HEK293T (cell line): ENCODE measurements around the gene OR2B3.
A peak's percentile ranks its signal among the peaks of the same experiment; 100 is the strongest.

Experiments
- CTCF ChIA-PET: fragments of 350-600 bp; formaldehyde crosslinking; extraction: SDS; loops from one replicate; lab custom pipeline; 2021; ENCODE audit warnings: antibody characterized with exemption, inconsistent platforms; lab: Yijun Ruan, JAX
- POLR2A ChIA-PET: fragments of 350-600 bp; formaldehyde crosslinking; extraction: SDS; loops from one replicate; lab custom pipeline; 2020; ENCODE audit warnings: antibody characterized with exemption, inconsistent platforms; lab: Yijun Ruan, JAX
- DNase-seq: peaks from one replicate; pipeline ENCODE4 v3.0.0; 2012; ENCODE audit warnings: mixed read lengths; ENCODE audit errors: extremely low spot score
- ARNT ChIP-seq: fragments of 450-650 bp; IDR thresholded peaks from 2 replicates; pipeline ENCODE4 v1.6.1; 2017; ENCODE audit warnings: mild to moderate bottlenecking
- BHLHE40 ChIP-seq: fragments of 450-650 bp; IDR thresholded peaks from 2 replicates; pipeline ENCODE4 v1.6.1; 2016; ENCODE audit warnings: mild to moderate bottlenecking, moderate library complexity, borderline replicate concordance
- CTBP1 ChIP-seq: fragments of 450-650 bp; IDR thresholded peaks from 2 replicates; pipeline ENCODE4 v1.6.1; 2016; ENCODE audit warnings: borderline replicate concordance
- ELF4 ChIP-seq: fragments of 450-650 bp; IDR thresholded peaks from 2 replicates; pipeline ENCODE4 v1.6.1; 2017; ENCODE audit warnings: antibody characterized with exemption
- FOXA1 ChIP-seq: fragments of 450-650 bp; IDR thresholded peaks from 2 replicates; pipeline ENCODE4 v1.6.1; 2016; ENCODE audit warnings: mild to moderate bottlenecking
- FOXK2 ChIP-seq: fragments of 450-650 bp; IDR thresholded peaks from 2 replicates; pipeline ENCODE4 v1.6.1; 2016; ENCODE audit warnings: mild to moderate bottlenecking
- FOXM1 ChIP-seq: fragments of 450-650 bp; IDR thresholded peaks from 2 replicates; pipeline ENCODE4 v1.6.1; 2017; ENCODE audit warnings: mild to moderate bottlenecking, borderline replicate concordance
- HDGF ChIP-seq: fragments of 450-650 bp; IDR thresholded peaks from 2 replicates; pipeline ENCODE4 v1.6.1; 2017; ENCODE audit warnings: antibody characterized with exemption, borderline replicate concordance
- L3MBTL2 ChIP-seq: fragments of 450-650 bp; conservative IDR thresholded peaks from 2 replicates; pipeline ENCODE4 v1.6.1; 2016; ENCODE audit warnings: mild to moderate bottlenecking
- LEF1 ChIP-seq: fragments of 450-650 bp; IDR thresholded peaks from 2 replicates; pipeline ENCODE4 v1.6.1; 2017; ENCODE audit warnings: mild to moderate bottlenecking, borderline replicate concordance
- NFRKB ChIP-seq: fragments of 450-650 bp; IDR thresholded peaks from 2 replicates; pipeline ENCODE4 v1.6.1; 2016; ENCODE audit warnings: mild to moderate bottlenecking, moderate library complexity
- PKNOX1 ChIP-seq: fragments of 450-650 bp; IDR thresholded peaks from 2 replicates; pipeline ENCODE4 v1.6.1; 2016
- SP1 ChIP-seq: fragments of 450-650 bp; IDR thresholded peaks from 2 replicates; pipeline ENCODE4 v1.6.1; 2017
- SUZ12 ChIP-seq: fragments of 450-650 bp; IDR thresholded peaks from 2 replicates; pipeline ENCODE4 v1.6.1; 2016; ENCODE audit warnings: mild to moderate bottlenecking
- TARDBP ChIP-seq: fragments of 450-650 bp; IDR thresholded peaks from 2 replicates; pipeline ENCODE4 v1.6.1; 2016
- ZNF384 ChIP-seq: fragments of 450-650 bp; IDR thresholded peaks from 2 replicates; pipeline ENCODE4 v1.6.1; 2016

OR2B3 gene

GRCh38 chr6:29099190-29099589 is 12.1 kb upstream of the OR2B3 start, which contains the start of gene OR2J1:
Gene OR2J1 (plus strand): TSS chr6:29099490. CDS start chr6:29100943, 1,453 bp downstream.
- no peak for DNase-seq
- CTCF ChIA-PET, result no interaction called here
- TF ChIP-seq ARNT, result no peak
- POLR2A ChIA-PET, result no interaction called here

- DNase-seq, result no peak
- POLR2A ChIA-PET, result no interaction called here
- TF ChIP-seq TARDBP, result no peak
- CTCF ChIA-PET, result no interaction called here
Observed at GRCh38 chr6:29097803-29098202, 10.7 kb upstream of the OR2B3 start.

GRCh38 chr6:29092957-29093356 is 5.8 kb upstream of the OR2B3 start:
- DNase-seq, result no peak
- CTCF ChIA-PET, result interaction anchor here (1.0 kb wide), 1 partner anchor 10 kb away, joined by 3 read pairs; no protein-coding TSS in a partner anchor
- no peak for TF ChIP-seq SUZ12
- TF ChIP-seq L3MBTL2, result no peak
- no peak for TF ChIP-seq SP1
- TF ChIP-seq HDGF, result no peak
- TF ChIP-seq ARNT, result no peak
- POLR2A ChIA-PET, result no interaction called here

GRCh38 chr6:29082457-29082856 is 4.7 kb downstream of the OR2B3 start:
- DNase-seq, result no peak
- ChIA-PET CTCF (interaction anchor here (0.9 kb wide), 1 partner anchor 10 kb away, joined by 3 read pairs; no protein-coding TSS in a partner anchor), POLR2A (no interaction called here)
- TF ChIP-seq L3MBTL2 (no peak), TARDBP (no peak), SUZ12 (no peak), SP1 (no peak), FOXA1 (no peak), BHLHE40 (no peak), LEF1 (no peak), CTBP1 (no peak), HDGF (no peak), NFRKB (no peak), ARNT (no peak), PKNOX1 (no peak), ELF4 (no peak), ZNF384 (no peak), FOXK2 (no peak), FOXM1 (no peak)

- DNase-seq, result no peak
- ChIA-PET CTCF (no interaction called here), POLR2A (no interaction called here)
- TF ChIP-seq SP1 (no peak), CTBP1 (no peak), FOXK2 (no peak), FOXM1 (no peak), NFRKB (no peak), ELF4 (no peak), FOXA1 (no peak), ZNF384 (no peak), SUZ12 (no peak), L3MBTL2 (no peak), HDGF (no peak), LEF1 (no peak), BHLHE40 (no peak), TARDBP (no peak), PKNOX1 (no peak), ARNT (no peak)
Observed at GRCh38 chr6:29081312-29081711, 5.8 kb downstream of the OR2B3 start.

- ChIA-PET CTCF (no interaction called here), POLR2A (no interaction called here)
- DNase-seq, result no peak
- TF ChIP-seq FOXA1 (no peak), FOXM1 (no peak)
Observed at GRCh38 chr6:29079203-29079602, 7.9 kb downstream of the OR2B3 start.

GRCh38 chr6:29071831-29072723 is 15.0 kb downstream of the OR2B3 start:
- ChIA-PET POLR2A (no interaction called here), CTCF (no interaction called here)
- DNase-seq, result peak; percentile 75
- TF ChIP-seq L3MBTL2 (0 out of 2 replicates have a peak, but pooled peaks have one; percentile 19), ELF4 (no peak), ZNF384 (no peak)
